HepG2 (cell line): ENCODE results near the gene CEBPZOS. TPM values are rescaled to one million over a fixed set of nuclear protein-coding genes. Genes with fewer than 3 reads are reported as not detected.

Experiments used
- ATAC-seq: fragments of 200-7000 bp; cut with Tn5 transposase; 3 replicates; pipeline ENCODE4 v1.9.1; 2020; ENCODE audit warnings: mild to moderate bottlenecking, moderate library complexity
- BruUV-seq: library from RNA; stranded (reverse); fragments of 400-500 nt; replicated peaks from 2 replicates; lab custom pipeline; 2021; lab: Mats Ljungman, UMichigan
- CTCF ChIA-PET: fragments of 300-600 bp; formaldehyde crosslinking; extraction: SDS; loops from one replicate; lab custom pipeline; 2021; ENCODE audit warnings: low total read pairs, inconsistent platforms, low intra/inter-chr PET ratio; lab: Yijun Ruan, JAX
- POLR2A ChIA-PET: fragments of 350-600 bp; sonication (Branson Sonifier 250); formaldehyde crosslinking; loops from one replicate; lab custom pipeline; 2020; ENCODE audit warnings: antibody characterized with exemption, inconsistent platforms; lab: Yijun Ruan, JAX
- DNase-seq: peaks from one replicate; pipeline ENCODE4 v3.0.0-alpha.2; 2015; ENCODE audit warnings: low spot score
- FAIRE-seq: peaks from 3 replicates; lab custom pipeline; 2011; peaks lifted over from hg19 to GRCh38; lab: Jason Lieb, UNC
- H2AFZ ChIP-seq: one replicate; pipeline ENCODE4 v1.6.1; 2011; ENCODE audit warnings: low read length, inconsistent platforms
- H3K27ac ChIP-seq: fragments of 300-600 bp; 3 replicates; pipeline ENCODE4 v1.8.0; 2011; ENCODE audit warnings: mixed run types, mild to moderate bottlenecking, mixed read lengths, low read length, inconsistent platforms; ENCODE audit not compliant: insufficient read depth; ENCODE audit errors: extremely low read length
- H3K27me3 ChIP-seq, 2 experiments: fragments of 200-600 bp in 1 of 2; 2 replicates in 1 of 2; 3 replicates in 1 of 2; pipeline versions ENCODE4 v1.6.0 to v1.8.0; 2011; ENCODE audit warnings: low read length in 2 of 2, mild to moderate bottlenecking in 2 of 2, moderate library complexity in 2 of 2, inconsistent platforms in 1 of 2; ENCODE audit not compliant: insufficient read depth in 2 of 2, control insufficient read depth in 1 of 2
- H3K36me3 ChIP-seq, 2 experiments: fragments of 200-600 bp in 1 of 2; replicated peaks in 1 of 2; 2 replicates in 1 of 2; 3 replicates in 1 of 2; pipeline versions ENCODE4 v1.5.1 to v1.8.0; 2011; ENCODE audit warnings: low read length in 2 of 2, inconsistent platforms in 1 of 2; ENCODE audit not compliant: insufficient read depth in 2 of 2, control insufficient read depth in 1 of 2
- H3K4me1 ChIP-seq: 2 replicates; pipeline ENCODE4 v1.5.1; 2012; ENCODE audit warnings: low read length, inconsistent platforms; ENCODE audit not compliant: insufficient read depth
- H3K4me2 ChIP-seq: 2 replicates; pipeline ENCODE4 v1.6.0; 2011; ENCODE audit warnings: low read depth, low read length, inconsistent platforms
- H3K4me3 ChIP-seq, 3 experiments: fragments of 200-600 bp in 1 of 3; sonication (generic), shearing (Covaris generic) in 1 of 3; replicated peaks in 1 of 3; 2 replicates each; pipeline ENCODE4 v1.5.1; 2011 to 2016; ENCODE audit warnings: low read length in 3 of 3, inconsistent platforms in 2 of 3, low read depth in 2 of 3, mild to moderate bottlenecking in 2 of 3, control low read depth in 1 of 3, mixed read lengths in 1 of 3; ENCODE audit not compliant: insufficient read depth in 1 of 3
- H3K79me2 ChIP-seq: one replicate; pipeline ENCODE4 v1.6.1; 2011; ENCODE audit warnings: low read length, inconsistent platforms; ENCODE audit not compliant: insufficient read depth
- H3K9ac ChIP-seq: 2 replicates; pipeline ENCODE4 v1.6.0; 2011; ENCODE audit warnings: mild to moderate bottlenecking, low read depth, low read length, inconsistent platforms; ENCODE audit not compliant: insufficient read depth
- H3K9me3 ChIP-seq: 2 replicates; pipeline ENCODE4 v1.5.1; 2012; ENCODE audit warnings: mild to moderate bottlenecking, low read length
- H4K20me1 ChIP-seq: 2 replicates; pipeline ENCODE4 v1.6.0; 2011; ENCODE audit warnings: inconsistent platforms, mild to moderate bottlenecking, low read length, moderate library complexity; ENCODE audit not compliant: insufficient read depth
- AGO1 ChIP-seq: fragments of 200-400 bp; formaldehyde crosslinking; IDR thresholded peaks from 2 replicates; pipeline ENCODE4 v1.6.1; 2017; ENCODE audit warnings: mild to moderate bottlenecking, low read depth, low read length, moderate library complexity; ENCODE audit not compliant: poor library complexity, severe bottlenecking
- CEBPG ChIP-seq: IDR thresholded peaks from 2 replicates; pipeline ENCODE4 v1.6.1; 2016
- ELF3 ChIP-seq: IDR thresholded peaks from 2 replicates; pipeline ENCODE4 v1.6.1; 2016; ENCODE audit warnings: missing genetic modification reagents, missing compliant biosample characterization
- KDM1A ChIP-seq: IDR thresholded peaks from 2 replicates; pipeline ENCODE4 v1.6.1; 2016; ENCODE audit warnings: missing compliant biosample characterization
- KDM4B ChIP-seq: sonication (generic); formaldehyde crosslinking; IDR thresholded peaks from 2 replicates; pipeline ENCODE4 v1.4.0; 2020; ENCODE audit warnings: missing genetic modification reagents
- MAFF ChIP-seq: IDR thresholded peaks from 2 replicates; pipeline ENCODE4 v1.6.1; 2011; ENCODE audit warnings: low read depth, low read length, improper control_type of control experiment
- MYNN ChIP-seq: sonication (generic); formaldehyde crosslinking; IDR thresholded peaks from 2 replicates; pipeline ENCODE4 v1.4.0; 2020; ENCODE audit warnings: mild to moderate bottlenecking, low read depth, missing genetic modification reagents
- NR2F6 ChIP-seq, 2 experiments: IDR thresholded peaks; 2 replicates each; pipeline ENCODE4 v1.6.1; 2016; ENCODE audit warnings: antibody characterized with exemption in 1 of 2, mild to moderate bottlenecking in 1 of 2
- PPARG ChIP-seq: conservative IDR thresholded peaks from 2 replicates; pipeline ENCODE4 v1.6.1; 2016; ENCODE audit warnings: missing biosample characterization, missing genetic modification reagents
- RARA ChIP-seq: IDR thresholded peaks from 2 replicates; pipeline ENCODE4 v1.6.1; 2016; ENCODE audit warnings: missing genetic modification reagents, missing compliant biosample characterization
- RFXANK ChIP-seq: IDR thresholded peaks from 2 replicates; pipeline ENCODE4 v1.6.1; 2016
- SAP130 ChIP-seq: IDR thresholded peaks from 2 replicates; pipeline ENCODE4 v1.6.1; 2016; ENCODE audit warnings: low read depth
- SOX5 ChIP-seq: IDR thresholded peaks from 2 replicates; pipeline ENCODE4 v1.6.1; 2016; ENCODE audit warnings: borderline replicate concordance
- ZNF432 ChIP-seq: sonication (generic); formaldehyde crosslinking; IDR thresholded peaks from 2 replicates; pipeline ENCODE4 v1.5.0; 2020; ENCODE audit warnings: missing genetic modification reagents, mild to moderate bottlenecking, borderline replicate concordance
- ZNF552 ChIP-seq: sonication (generic); formaldehyde crosslinking; IDR thresholded peaks from 2 replicates; pipeline ENCODE4 v1.9.0; 2022; ENCODE audit warnings: missing genetic modification reagents, mild to moderate bottlenecking, borderline replicate concordance
- ZNF572 ChIP-seq: sonication (generic); formaldehyde crosslinking; IDR thresholded peaks from 2 replicates; pipeline ENCODE4 v1.5.1; 2020; ENCODE audit warnings: mild to moderate bottlenecking, missing genetic modification reagents
- WGBS: methylation state at CpG from one replicate; pipeline ENCODE4 v1.1.6; 2017; ENCODE audit warnings: low lambda C conversion rate; 5-methylcytosine and 5-hydroxymethylcytosine counted together
- in situ Hi-C: cut with HindIII; loops from 2 replicates; pipeline ENCODE4 v1.10.0; 2017; ENCODE audit warnings: low pct_unique_long_range_greater_than_20kb; ENCODE audit not compliant: extremely low pct_ligation_motif_present
- intact Hi-C: fragments of 100-400 bp; cut with micrococcal nuclease; formaldehyde crosslinking; loops from one replicate; pipeline ENCODE4 v1.10.0; 2022; ENCODE audit not compliant: unreplicated experiment
- polyA plus RNA-seq, 8 experiments: library from polyadenylated mRNA; depleted of rRNA in 3 of 8; stranded (reverse) in 7 of 8; unstranded in 1 of 8; fragments of >200 nt; fragmentation: Illumina TruSeq in 4 of 8; extraction: Trizol in 4 of 8; gene quantifications; 2 replicates each; pipeline versions ENCODE4 v1.2.1 to v1.2.3, GENCODE V29; 2011 to 2016; ENCODE audit warnings: low read depth in 4 of 8, missing spikeins in 1 of 8, mixed read lengths in 1 of 8; ENCODE audit not compliant: insufficient read depth in 1 of 8
- total RNA-seq, 5 experiments: library from RNA; depleted of rRNA; stranded (reverse); fragments of >200 nt; fragmentation: Illumina TruSeq; extraction: Trizol; gene quantifications; 2 replicates each; pipeline ENCODE4 v1.2.3, GENCODE V29; 2016; ENCODE audit warnings: low read depth in 1 of 5
- TF ChIP-seq, protein P1 (sequence below): IDR thresholded peaks from 2 replicates; pipeline ENCODE4 v1.6.1; 2012; ENCODE audit warnings: inconsistent platforms
- TF ChIP-seq, protein P2 (sequence below): sonication (generic); formaldehyde crosslinking; IDR thresholded peaks from 2 replicates; pipeline ENCODE4 v1.8.1; 2023; ENCODE audit warnings: mild to moderate bottlenecking, inconsistent platforms, moderate library complexity, missing genetic modification reagents, borderline replicate concordance
- TF ChIP-seq, protein P3 (sequence below): IDR thresholded peaks from 2 replicates; pipeline ENCODE4 v1.6.1; 2016
- TF ChIP-seq, protein P4 (sequence below), 2 experiments: fragments of 450-650 bp in 1 of 2; sonication (generic) in 1 of 2; formaldehyde crosslinking; IDR thresholded peaks; 2 replicates each; pipeline versions ENCODE4 v1.5.0 to v1.8.0; 2020 to 2022; ENCODE audit warnings: mild to moderate bottlenecking in 1 of 2, missing genetic modification reagents in 1 of 2
- TF ChIP-seq, protein P5 (sequence below): sonication (generic); formaldehyde crosslinking; IDR thresholded peaks from 2 replicates; pipeline ENCODE4 v1.4.0; 2020; ENCODE audit warnings: mild to moderate bottlenecking, missing genetic modification reagents

The CEBPZOS gene
- total and polyA plus RNA-seq, 2 of the 13 experiments (the other 11 are each of a cell fraction or from before 2014, with no cell fraction given) = 18.6 to 44.7 TPM

DNA sequence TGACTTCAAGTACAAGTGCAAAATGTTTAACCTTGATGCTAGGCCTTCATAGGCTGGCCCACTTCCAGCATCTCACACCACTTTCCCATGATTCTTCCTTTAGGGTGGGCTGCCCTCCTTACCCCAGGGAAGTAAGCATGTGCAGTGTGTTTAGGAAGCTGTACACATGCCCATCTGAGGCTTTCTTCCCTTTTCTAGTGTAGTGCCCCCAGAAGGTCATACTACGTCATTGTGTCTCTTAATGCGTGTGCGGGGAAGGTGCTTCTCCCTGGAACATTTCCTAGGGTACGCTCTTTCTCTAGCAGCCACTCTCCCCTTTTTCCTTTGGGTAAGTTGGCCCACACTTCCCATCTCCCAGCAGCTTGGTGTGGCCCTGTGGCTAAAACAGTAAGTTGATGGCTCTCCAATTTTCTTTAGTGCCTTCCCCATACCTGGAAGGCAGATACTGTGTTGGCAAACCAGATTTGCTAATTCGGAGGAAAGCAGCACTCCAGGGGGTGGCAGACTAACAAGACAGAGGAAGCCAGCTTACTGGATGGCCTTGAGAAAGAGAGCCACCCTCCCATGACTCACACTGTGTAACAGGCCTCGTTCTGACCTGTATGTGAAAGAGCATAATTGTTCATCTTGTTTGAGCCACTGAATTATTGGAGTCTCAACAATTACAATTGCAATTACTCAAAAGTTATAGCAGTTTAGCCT, 6.7 kb upstream of the CEBPZOS start:
- POLR2A ChIA-PET = interaction anchor here (0.8 to 2.9 kb wide), 4 partner anchors 11 to 42 kb away, joined by 3 to 9 read pairs (median 4); partner anchors contain the start of genes CEBPZ and NDUFAF7
- 41% methylated on average over 6 of the region's 6 CpGs for WGBS
- no peak overlapping the region for H2AFZ ChIP-seq
- FAIRE-seq = peak; percentile 99
- H3K9ac ChIP-seq = no peak overlapping the region
- no peak overlapping the region for H3K27ac ChIP-seq
- CTCF ChIA-PET = no interaction called here
- DNase-seq = peak; percentile 90
- H3K27me3 ChIP-seq = peaks cover 3 to 23% of the 10 kb centered on the region in 2 experiments; a peak in 3 of 5 replicates
- BruUV-seq = no TSS peak
- intact Hi-C loops (loop anchor here (1.0 kb wide), 1 partner anchor 21 kb away; no protein-coding TSS in a partner anchor), in situ Hi-C loops (no loop called here)
- H3K79me2 ChIP-seq = no peaks in the 10 kb centered on the region
- ATAC-seq = peak; percentile 98
- no peaks in the 10 kb centered on the region for H3K36me3 ChIP-seq
- peaks cover 21% of the 10 kb centered on the region for H3K4me1 ChIP-seq
- H3K4me3 ChIP-seq = 0 out of 6 replicates have a peak overlapping the region, but pooled peaks of 2 of the 3 experiments have one; percentile 4 to 7
- no peaks in the 10 kb centered on the region for H3K9me3 ChIP-seq
- H4K20me1 ChIP-seq = no peaks in the 10 kb centered on the region
- peak overlapping the region; percentile 62 for H3K4me2 ChIP-seq
- TF ChIP-seq ZNF572 (CRISPR knock-in tag) (peak; percentile 80; the same call in 1 of the 2 replicates), ZNF552 (no peak), SAP130 (CRISPR knock-in tag) (peak; percentile 70), KDM4B (CRISPR knock-in tag) (no peak), ELF3 (CRISPR knock-in tag) (peak; percentile 57), MAFF (no peak), CEBPG (0 out of 2 replicates have a peak, but pooled peaks have one; percentile 36), RFXANK (CRISPR knock-in tag) (no peak), ZNF432 (CRISPR knock-in tag) (no peak), AGO1 (no peak), MYNN (CRISPR knock-in tag) (no peak), RARA (CRISPR knock-in tag) (peak; percentile 73), KDM1A (no peak), PPARG (CRISPR knock-in tag) (peak; percentile 52; the same call in 1 of the 2 replicates), NR2F6 (IDR thresholded peaks at IDR 0.05) (no peak), NR2F6 (CRISPR knock-in tag; IDR thresholded peaks at IDR 0.05) (peak; percentile 64), SOX5 (CRISPR knock-in tag) (peak; percentile 53; the same call in 1 of the 2 replicates)
- TF ChIP-seq, protein P1, sequence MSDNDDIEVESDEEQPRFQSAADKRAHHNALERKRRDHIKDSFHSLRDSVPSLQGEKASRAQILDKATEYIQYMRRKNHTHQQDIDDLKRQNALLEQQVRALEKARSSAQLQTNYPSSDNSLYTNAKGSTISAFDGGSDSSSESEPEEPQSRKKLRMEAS = no peak
- TF ChIP-seq, protein P2, sequence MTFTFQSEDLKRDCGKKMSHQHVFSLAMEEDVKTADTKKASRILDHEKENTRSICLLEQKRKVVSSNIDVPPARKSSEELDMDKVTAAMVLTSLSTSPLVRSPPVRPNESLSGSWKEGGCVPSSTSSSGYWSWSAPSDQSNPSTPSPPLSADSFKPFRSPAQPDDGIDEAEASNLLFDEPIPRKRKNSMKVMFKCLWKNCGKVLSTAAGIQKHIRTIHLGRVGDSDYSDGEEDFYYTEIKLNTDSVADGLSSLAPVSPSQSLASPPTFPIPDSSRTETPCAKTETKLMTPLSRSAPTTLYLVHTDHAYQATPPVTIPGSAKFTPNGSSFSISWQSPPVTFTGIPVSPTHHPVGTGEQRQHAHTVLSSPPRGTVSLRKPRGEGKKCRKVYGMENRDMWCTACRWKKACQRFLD (CRISPR knock-in tag) = no peak
- TF ChIP-seq, protein P3, sequence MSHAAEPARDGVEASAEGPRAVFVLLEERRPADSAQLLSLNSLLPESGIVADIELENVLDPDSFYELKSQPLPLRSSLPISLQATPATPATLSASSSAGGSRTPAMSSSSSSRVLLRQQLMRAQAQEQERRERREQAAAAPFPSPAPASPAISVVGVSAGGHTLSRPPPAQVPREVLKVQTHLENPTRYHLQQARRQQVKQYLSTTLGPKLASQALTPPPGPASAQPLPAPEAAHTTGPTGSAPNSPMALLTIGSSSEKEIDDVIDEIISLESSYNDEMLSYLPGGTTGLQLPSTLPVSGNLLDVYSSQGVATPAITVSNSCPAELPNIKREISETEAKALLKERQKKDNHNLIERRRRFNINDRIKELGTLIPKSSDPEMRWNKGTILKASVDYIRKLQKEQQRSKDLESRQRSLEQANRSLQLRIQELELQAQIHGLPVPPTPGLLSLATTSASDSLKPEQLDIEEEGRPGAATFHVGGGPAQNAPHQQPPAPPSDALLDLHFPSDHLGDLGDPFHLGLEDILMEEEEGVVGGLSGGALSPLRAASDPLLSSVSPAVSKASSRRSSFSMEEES = peak; percentile 49; the same call in 1 of the 2 replicates
- TF ChIP-seq, protein P4, sequence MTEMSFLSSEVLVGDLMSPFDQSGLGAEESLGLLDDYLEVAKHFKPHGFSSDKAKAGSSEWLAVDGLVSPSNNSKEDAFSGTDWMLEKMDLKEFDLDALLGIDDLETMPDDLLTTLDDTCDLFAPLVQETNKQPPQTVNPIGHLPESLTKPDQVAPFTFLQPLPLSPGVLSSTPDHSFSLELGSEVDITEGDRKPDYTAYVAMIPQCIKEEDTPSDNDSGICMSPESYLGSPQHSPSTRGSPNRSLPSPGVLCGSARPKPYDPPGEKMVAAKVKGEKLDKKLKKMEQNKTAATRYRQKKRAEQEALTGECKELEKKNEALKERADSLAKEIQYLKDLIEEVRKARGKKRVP (CRISPR knock-in tag; IDR thresholded peaks at IDR 0.05) = no peak
- TF ChIP-seq, protein P5, sequence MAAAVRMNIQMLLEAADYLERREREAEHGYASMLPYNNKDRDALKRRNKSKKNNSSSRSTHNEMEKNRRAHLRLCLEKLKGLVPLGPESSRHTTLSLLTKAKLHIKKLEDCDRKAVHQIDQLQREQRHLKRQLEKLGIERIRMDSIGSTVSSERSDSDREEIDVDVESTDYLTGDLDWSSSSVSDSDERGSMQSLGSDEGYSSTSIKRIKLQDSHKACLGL = no peak
